ENCODE measurements around the gene CDC42BPB.

CDC42BPB gene

GRCh38 chr14:102893452-102893851 is 163.9 kb downstream of the CDC42BPB start:
- no peak for DNase-seq

GRCh38 chr14:102892651-102893050 is 164.7 kb downstream of the CDC42BPB start:
- Histone ChIP-seq H2AFZ (ENCODE audit: low read length) (no peak overlapping the region), H3K27me3 (replicated peaks; ENCODE audit: insufficient read depth, low read length) (no peaks in the 10 kb centered on the region), H3F3A (ENCODE audit: insufficient read depth, low read length) (no peaks in the 10 kb centered on the region), H3K9me3 (replicated peaks; ENCODE audit: insufficient read depth, low read length) (no peaks in the 10 kb centered on the region), H3K4me1 (ENCODE audit: low read length) (no peaks in the 10 kb centered on the region), H3K36me3 (replicated peaks; ENCODE audit: insufficient read depth, low read length) (no peaks in the 10 kb centered on the region), H3K4me2 (ENCODE audit: low read depth, low read length) (no peak overlapping the region), H4K20me1 (ENCODE audit: insufficient read depth, low read length) (no peaks in the 10 kb centered on the region), H3K9me2 (replicated peaks; ENCODE audit: insufficient read depth, low read length) (no peaks in the 10 kb centered on the region), H3K79me2 (ENCODE audit: low read length) (no peaks in the 10 kb centered on the region), H3K4me3 (ENCODE audit: low read length) (no peak overlapping the region), H3K27ac (ENCODE audit: low read length) (no peak overlapping the region), H3K9ac (ENCODE audit: low read length) (no peak overlapping the region)
- no peak for TF ChIP-seq CTCF (IDR thresholded peaks at IDR 0.05; ENCODE audit: low read length)
- no peak for TF ChIP-seq EZH2 (optimal IDR thresholded peaks at IDR 0.05; ENCODE audit: low read depth, low read length)
- no peak for TF ChIP-seq EZH2phosphoT487 (IDR thresholded peaks at IDR 0.05; ENCODE audit: low read length)
- no peak for DNase-seq

More at GRCh38 chr14:102893452-102893851, 163.9 kb downstream of the CDC42BPB start:
- Histone ChIP-seq H3F3A (ENCODE audit: insufficient read depth, low read length) (no peaks in the 10 kb centered on the region), H3K4me3 (ENCODE audit: low read length) (no peak overlapping the region), H3K27me3 (replicated peaks; ENCODE audit: insufficient read depth, low read length) (no peaks in the 10 kb centered on the region), H3K36me3 (replicated peaks; ENCODE audit: insufficient read depth, low read length) (no peaks in the 10 kb centered on the region), H3K4me1 (ENCODE audit: low read length) (no peaks in the 10 kb centered on the region), H3K9ac (ENCODE audit: low read length) (no peak overlapping the region), H3K4me2 (ENCODE audit: low read depth, low read length) (no peak overlapping the region), H3K79me2 (ENCODE audit: low read length) (no peaks in the 10 kb centered on the region), H4K20me1 (ENCODE audit: insufficient read depth, low read length) (no peaks in the 10 kb centered on the region), H3K9me2 (replicated peaks; ENCODE audit: insufficient read depth, low read length) (no peaks in the 10 kb centered on the region), H3K27ac (ENCODE audit: low read length) (no peak overlapping the region), H3K9me3 (replicated peaks; ENCODE audit: insufficient read depth, low read length) (no peaks in the 10 kb centered on the region), H2AFZ (ENCODE audit: low read length) (no peak overlapping the region)
- TF ChIP-seq EZH2phosphoT487 (IDR thresholded peaks at IDR 0.05; ENCODE audit: low read length) (no peak), CTCF (IDR thresholded peaks at IDR 0.05; ENCODE audit: low read length) (no peak), EZH2 (optimal IDR thresholded peaks at IDR 0.05; ENCODE audit: low read depth, low read length) (no peak)

- Histone ChIP-seq H3K4me1 (ENCODE audit: low read length) (no peaks in the 10 kb centered on the region), H2AFZ (ENCODE audit: low read length) (no peak overlapping the region), H3F3A (ENCODE audit: insufficient read depth, low read length) (no peaks in the 10 kb centered on the region), H3K79me2 (ENCODE audit: low read length) (no peaks in the 10 kb centered on the region), H3K27ac (ENCODE audit: low read length) (no peak overlapping the region), H3K9me2 (replicated peaks; ENCODE audit: insufficient read depth, low read length) (no peaks in the 10 kb centered on the region), H3K27me3 (replicated peaks; ENCODE audit: insufficient read depth, low read length) (no peaks in the 10 kb centered on the region), H3K4me3 (ENCODE audit: low read length) (no peak overlapping the region), H4K20me1 (ENCODE audit: insufficient read depth, low read length) (no peaks in the 10 kb centered on the region), H3K4me2 (ENCODE audit: low read depth, low read length) (no peak overlapping the region), H3K36me3 (replicated peaks; ENCODE audit: insufficient read depth, low read length) (no peaks in the 10 kb centered on the region), H3K9ac (ENCODE audit: low read length) (no peak overlapping the region), H3K9me3 (replicated peaks; ENCODE audit: insufficient read depth, low read length) (no peaks in the 10 kb centered on the region)
- DNase-seq, result no peak
- TF ChIP-seq EZH2 (optimal IDR thresholded peaks at IDR 0.05; ENCODE audit: low read depth, low read length), result no peak
- TF ChIP-seq EZH2phosphoT487 (IDR thresholded peaks at IDR 0.05; ENCODE audit: low read length), result no peak
- no peak for TF ChIP-seq CTCF (IDR thresholded peaks at IDR 0.05; ENCODE audit: low read length)
Measured at GRCh38 chr14:102891556-102891955, 165.8 kb downstream of the CDC42BPB start.
